Activated T-helper 17 cell treated with anti-CD3 and anti-CD28 coated beads, Interleukin-2, amount 50 U/mL, for 72 hours (primary cell): ENCODE results near the gene HOXB6. TPM values are rescaled to one million over a fixed set of nuclear protein-coding genes. Genes with fewer than 3 reads are reported as not detected.

Experiments used
- ATAC-seq: fragments of 150-1000 bp; cut with Tn5 transposase; replicated peaks from 2 replicates; pipeline ENCODE4 v1.10.0; 2021; ENCODE audit warnings: mild to moderate bottlenecking, moderate library complexity
- H3K27ac Mint-ChIP-seq: one replicate; pipeline ENCODE4 v1.8.0; 2022; ENCODE audit warnings: mixed read lengths
- H3K27me3 Mint-ChIP-seq: one replicate; pipeline ENCODE4 v1.8.0; 2022; ENCODE audit warnings: mixed read lengths
- H3K36me3 Mint-ChIP-seq: one replicate; pipeline ENCODE4 v1.8.0; 2022; ENCODE audit warnings: low read depth, mild to moderate bottlenecking, mixed read lengths
- H3K4me1 Mint-ChIP-seq: one replicate; pipeline ENCODE4 v1.8.0; 2022; ENCODE audit warnings: mixed read lengths
- H3K4me3 Mint-ChIP-seq: one replicate; pipeline ENCODE4 v1.8.0; 2022; ENCODE audit warnings: mild to moderate bottlenecking, mixed read lengths
- H3K9me3 Mint-ChIP-seq: one replicate; pipeline ENCODE4 v1.8.0; 2022; ENCODE audit warnings: mixed read lengths
- total RNA-seq, 2 donors: library from RNA; stranded (reverse); gene quantifications; one replicate each; pipeline ENCODE4 v1.2.3, GENCODE V29; 2022

The HOXB6 gene
- total RNA-seq, 2 donors from 2014 or later, result 0.37 to 0.39 TPM

DNA sequence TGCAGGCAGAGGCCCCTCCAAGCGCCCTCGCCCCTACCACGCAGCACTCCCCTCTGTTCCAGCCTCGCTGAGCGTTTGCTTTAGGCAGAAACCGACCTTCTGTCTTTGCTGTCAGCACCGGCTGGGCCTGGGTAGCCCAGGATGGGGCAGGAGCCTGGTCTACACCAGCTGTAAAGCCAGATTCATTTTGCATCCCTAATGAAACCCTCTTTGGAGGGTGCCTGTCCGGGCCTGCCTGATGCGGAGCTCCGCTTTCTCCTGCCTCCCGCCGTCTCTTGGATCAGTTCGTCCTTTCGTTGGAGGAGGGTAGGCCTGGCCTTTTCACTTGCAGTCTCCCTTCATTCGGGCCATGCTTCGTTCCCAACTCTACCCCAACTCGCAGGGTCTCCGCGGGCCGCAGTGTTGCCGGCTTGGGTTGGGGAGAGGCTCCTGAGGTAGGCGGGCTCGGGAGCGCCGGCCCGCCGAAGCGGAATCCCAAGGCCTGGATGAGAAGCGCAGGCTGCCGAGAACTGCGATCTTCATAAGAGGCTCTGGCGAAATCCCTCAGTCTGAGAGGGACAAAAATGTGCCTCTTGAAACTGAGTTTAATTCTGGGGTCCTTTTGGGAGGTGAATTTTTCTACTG lies 15.2 kb upstream of the HOXB6 start:
- Mint-ChIP-seq H3K4me3 (no peak overlapping the region), H3K27ac (no peak overlapping the region)

GRCh38 chr17:48618256-48618896 lies 13.6 kb upstream of the HOXB6 start:
- Mint-ChIP-seq H3K4me1 (peaks cover 19% of the 10 kb centered on the region), H3K4me3 (peak overlapping the region; percentile 47), H3K36me3 (peaks cover 16% of the 10 kb centered on the region), H3K9me3 (no peaks in the 10 kb centered on the region), H3K27me3 (peaks cover 82% of the 10 kb centered on the region), H3K27ac (no peak overlapping the region)
- peak; percentile 83 for ATAC-seq

More for the DNA sequence above, 15.2 kb upstream of the HOXB6 start:
- Mint-ChIP-seq H3K9me3 (no peaks in the 10 kb centered on the region), H3K27me3 (peaks cover 79% of the 10 kb centered on the region), H3K4me1 (peaks cover 12% of the 10 kb centered on the region), H3K36me3 (peaks cover 6% of the 10 kb centered on the region)
- no peak for ATAC-seq

DNA sequence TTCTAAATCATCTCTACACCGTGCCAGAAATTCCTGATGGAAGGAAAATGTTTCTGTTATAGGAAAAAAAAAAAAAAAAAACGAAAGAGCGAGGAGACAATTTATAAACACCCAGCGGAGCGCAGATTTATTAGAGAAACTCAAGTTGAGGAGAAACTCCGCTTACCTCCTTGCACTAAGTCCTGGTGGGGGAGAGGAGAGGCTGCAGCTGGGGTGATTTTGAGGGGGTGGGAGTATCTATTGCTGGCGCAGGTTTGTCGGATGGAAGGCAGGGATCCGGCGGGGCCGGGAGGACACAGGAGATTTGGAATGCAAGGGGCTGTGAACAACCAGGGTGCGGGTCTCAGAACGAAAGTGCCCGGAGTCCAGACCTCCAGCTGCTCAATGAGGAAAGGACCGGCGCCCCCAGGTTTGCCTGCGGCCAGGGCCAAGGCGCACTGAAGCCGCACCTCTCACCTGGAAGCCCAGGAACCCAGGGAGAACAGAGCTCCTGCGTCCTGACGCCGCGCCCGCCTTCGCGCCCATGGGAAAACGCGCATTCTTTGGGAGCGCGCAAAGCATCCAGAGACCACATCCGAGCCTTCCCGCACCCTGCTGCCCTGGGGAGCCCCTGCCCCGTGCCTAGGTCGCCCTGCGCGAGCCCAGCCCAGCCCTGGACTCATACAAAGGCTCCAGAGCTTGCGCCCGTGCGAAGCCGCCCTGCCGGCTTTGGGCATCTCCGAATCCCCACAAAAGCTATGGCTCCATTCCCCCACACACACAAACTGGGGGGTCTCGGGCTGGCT lies 12.9 kb upstream of the HOXB6 start:
- H3K4me1 Mint-ChIP-seq, result peaks cover 25% of the 10 kb centered on the region
- H3K27me3 Mint-ChIP-seq, result peaks cover 82% of the 10 kb centered on the region
- no peak overlapping the region for H3K27ac Mint-ChIP-seq
- no peak for ATAC-seq
- H3K36me3 Mint-ChIP-seq, result peaks cover 16% of the 10 kb centered on the region
- no peaks in the 10 kb centered on the region for H3K9me3 Mint-ChIP-seq
- H3K4me3 Mint-ChIP-seq, result peak overlapping the region; percentile 47

GRCh38 chr17:48616717-48617470 lies 12.1 kb upstream of the HOXB6 start:
- Mint-ChIP-seq H3K27ac (no peak overlapping the region), H3K4me3 (no peak overlapping the region), H3K36me3 (peaks cover 16% of the 10 kb centered on the region), H3K4me1 (peaks cover 30% of the 10 kb centered on the region), H3K27me3 (peaks cover 81% of the 10 kb centered on the region), H3K9me3 (no peaks in the 10 kb centered on the region)
- ATAC-seq, result no peak

DNA sequence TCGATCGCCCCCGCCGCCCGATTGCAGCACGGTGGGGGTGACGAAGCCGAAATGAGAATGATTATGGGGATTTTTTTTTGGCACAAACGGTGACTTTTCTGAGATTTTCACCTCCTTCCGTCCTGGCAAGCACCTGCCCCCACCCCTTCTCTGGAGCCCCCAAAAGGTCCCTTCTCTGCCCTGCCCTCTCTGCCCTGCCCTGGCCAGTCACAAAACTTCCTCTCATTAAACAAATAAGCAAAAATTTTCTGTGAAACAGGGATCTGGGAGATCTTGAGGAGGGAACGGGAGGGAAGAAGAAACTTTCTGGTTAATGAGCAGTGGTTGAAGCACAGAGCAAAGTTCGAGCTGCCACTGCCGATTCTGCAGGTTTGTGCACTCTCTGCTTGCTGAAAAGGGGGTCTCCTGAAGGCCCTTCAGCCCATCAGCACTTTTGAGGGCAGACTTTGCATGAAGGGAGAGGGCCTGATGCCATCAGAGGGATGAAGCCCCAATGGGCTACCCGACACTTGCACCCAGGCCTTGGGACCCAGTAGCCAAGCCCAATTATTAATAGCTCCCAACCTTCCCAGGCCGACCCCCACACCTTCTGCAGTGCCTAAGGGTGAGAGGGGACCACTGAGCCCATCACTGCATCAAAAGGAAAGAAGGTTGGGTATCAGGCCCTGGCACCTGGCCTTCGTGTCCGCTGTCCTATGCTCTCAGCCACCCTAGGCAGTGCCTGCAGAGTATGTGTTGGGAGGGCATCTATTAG lies 11.4 kb upstream of the HOXB6 start:
- no peak for ATAC-seq
- peaks cover 30% of the 10 kb centered on the region for H3K4me1 Mint-ChIP-seq
- H3K27ac Mint-ChIP-seq, result no peak overlapping the region

GRCh38 chr17:48615047-48615962 lies 10.5 kb upstream of the HOXB6 start, which contains the start of gene HOXB8:
HOXB8 (minus strand) TSS chr17:48615292; CDS start chr17:48614704, 588 bp downstream.
- H3K36me3 Mint-ChIP-seq, result peaks cover 22% of the 10 kb centered on the region

More for the DNA sequence above, 11.4 kb upstream of the HOXB6 start:
- H3K36me3 Mint-ChIP-seq, result peaks cover 17% of the 10 kb centered on the region
- peaks cover 81% of the 10 kb centered on the region for H3K27me3 Mint-ChIP-seq
- no peaks in the 10 kb centered on the region for H3K9me3 Mint-ChIP-seq
- no peak overlapping the region for H3K4me3 Mint-ChIP-seq

GRCh38 chr17:48613862-48614694 lies 9.3 kb upstream of the HOXB6 start:
- Mint-ChIP-seq H3K27me3 (peaks cover 74% of the 10 kb centered on the region), H3K27ac (no peak overlapping the region), H3K9me3 (no peaks in the 10 kb centered on the region), H3K36me3 (peaks cover 22% of the 10 kb centered on the region), H3K4me1 (peaks cover 35% of the 10 kb centered on the region), H3K4me3 (peak overlapping the region; percentile 96)
- no peak for ATAC-seq

More at GRCh38 chr17:48615047-48615962, 10.5 kb upstream of the HOXB6 start, which contains the start of gene HOXB8:
- peaks cover 77% of the 10 kb centered on the region for H3K27me3 Mint-ChIP-seq
- H3K4me3 Mint-ChIP-seq, result peak within 1 kb of the TSS; percentile 96
- peaks cover 35% of the 10 kb centered on the region for H3K4me1 Mint-ChIP-seq
- no peaks in the 10 kb centered on the region for H3K9me3 Mint-ChIP-seq
- no peak within 1 kb of the TSS for H3K27ac Mint-ChIP-seq
- ATAC-seq, result no peak

GRCh38 chr17:48612854-48613691 lies 8.3 kb upstream of the HOXB6 start:
- peak; percentile 49 for ATAC-seq
- peaks cover 32% of the 10 kb centered on the region for H3K4me1 Mint-ChIP-seq

DNA sequence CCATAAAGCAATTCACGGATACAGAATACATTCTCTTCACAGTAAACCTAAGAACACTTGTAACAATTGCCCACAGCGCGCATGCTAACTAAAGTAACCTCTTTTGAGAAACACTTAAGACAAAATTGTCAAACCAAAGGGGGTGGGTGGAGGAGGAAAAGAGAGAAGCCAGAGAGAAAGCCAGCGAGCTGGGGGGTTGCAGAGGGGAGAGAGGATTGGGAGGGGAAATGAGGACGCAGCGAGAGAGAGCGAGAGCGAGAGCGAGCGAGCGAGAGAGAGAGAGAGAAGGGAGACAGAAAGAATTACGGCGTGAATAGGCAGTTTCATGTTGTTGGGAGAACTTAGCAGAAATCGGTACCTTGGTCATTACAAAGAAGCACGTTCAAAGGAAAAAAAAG lies 7.7 kb upstream of the HOXB6 start:
- Mint-ChIP-seq H3K27me3 (peaks cover 69% of the 10 kb centered on the region), H3K9me3 (no peaks in the 10 kb centered on the region), H3K36me3 (peaks cover 22% of the 10 kb centered on the region), H3K4me1 (peaks cover 31% of the 10 kb centered on the region), H3K27ac (peak overlapping the region; percentile 41), H3K4me3 (peak overlapping the region; percentile 96)
- peak; percentile 4 for ATAC-seq

More at GRCh38 chr17:48612854-48613691, 8.3 kb upstream of the HOXB6 start:
- Mint-ChIP-seq H3K9me3 (no peaks in the 10 kb centered on the region), H3K36me3 (peaks cover 22% of the 10 kb centered on the region), H3K4me3 (peak overlapping the region; percentile 96), H3K27ac (peak overlapping the region; percentile 41), H3K27me3 (peaks cover 68% of the 10 kb centered on the region)

DNA sequence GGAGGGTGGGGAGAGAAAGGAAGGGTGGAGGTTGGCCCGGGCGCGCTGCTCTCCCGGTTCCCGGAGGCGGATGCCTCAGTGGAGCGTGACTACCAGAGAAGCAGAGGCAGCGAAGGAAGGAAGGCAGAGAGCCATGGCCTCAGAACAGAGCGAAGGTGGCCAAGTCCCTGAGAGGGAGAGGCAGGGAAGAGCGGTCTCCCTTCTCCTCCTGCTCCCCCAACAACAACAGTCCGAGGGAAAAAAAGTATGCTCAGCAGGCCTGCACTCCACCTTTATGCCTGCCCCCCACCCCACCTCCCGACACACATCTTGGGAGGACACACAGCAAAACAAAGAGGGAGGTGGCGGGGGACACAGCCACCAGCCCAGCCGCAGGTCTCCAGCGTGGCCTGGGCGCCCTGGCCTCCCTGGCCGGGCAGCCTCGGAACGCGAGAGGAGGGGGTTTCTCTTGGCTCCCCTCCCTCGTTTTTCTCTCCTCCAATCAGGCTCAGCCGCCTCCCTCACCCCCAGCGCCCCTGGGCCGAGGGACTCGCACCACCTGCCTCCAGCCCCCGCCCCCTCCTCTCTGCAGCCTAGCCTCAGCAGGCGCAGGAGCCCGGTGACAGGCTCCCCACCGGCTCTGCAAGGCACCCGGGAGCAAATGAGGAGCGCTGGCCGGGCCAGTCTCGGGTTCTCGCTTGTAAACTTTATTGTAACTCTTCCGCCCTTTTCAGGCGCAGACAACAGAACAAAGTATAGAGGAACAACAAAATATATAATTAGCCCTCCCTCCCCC lies 7.1 kb upstream of the HOXB6 start:
- Mint-ChIP-seq H3K4me1 (peaks cover 27% of the 10 kb centered on the region), H3K9me3 (no peaks in the 10 kb centered on the region), H3K27me3 (peaks cover 68% of the 10 kb centered on the region), H3K27ac (peak overlapping the region; percentile 80), H3K36me3 (peaks cover 17% of the 10 kb centered on the region), H3K4me3 (peak overlapping the region; percentile 96)
- no peak for ATAC-seq

GRCh38 chr17:48611213-48611612 lies 6.4 kb upstream of the HOXB6 start:
- H3K36me3 Mint-ChIP-seq, result peaks cover 16% of the 10 kb centered on the region
- H3K27me3 Mint-ChIP-seq, result peaks cover 66% of the 10 kb centered on the region
- ATAC-seq, result peak; percentile 15
- H3K4me1 Mint-ChIP-seq, result peaks cover 27% of the 10 kb centered on the region
- no peaks in the 10 kb centered on the region for H3K9me3 Mint-ChIP-seq
- H3K4me3 Mint-ChIP-seq, result peak overlapping the region; percentile 96
- peak overlapping the region; percentile 80 for H3K27ac Mint-ChIP-seq
